ENCODE results near the gene JPH3. TPM values are rescaled to one million over a fixed set of nuclear protein-coding genes. Genes with fewer than 3 reads are reported as not detected.

The JPH3 gene
- total RNA-seq, 4 donors from 2014 or later = 0.72 to 4.4 (median 1.1) TPM

DNA sequence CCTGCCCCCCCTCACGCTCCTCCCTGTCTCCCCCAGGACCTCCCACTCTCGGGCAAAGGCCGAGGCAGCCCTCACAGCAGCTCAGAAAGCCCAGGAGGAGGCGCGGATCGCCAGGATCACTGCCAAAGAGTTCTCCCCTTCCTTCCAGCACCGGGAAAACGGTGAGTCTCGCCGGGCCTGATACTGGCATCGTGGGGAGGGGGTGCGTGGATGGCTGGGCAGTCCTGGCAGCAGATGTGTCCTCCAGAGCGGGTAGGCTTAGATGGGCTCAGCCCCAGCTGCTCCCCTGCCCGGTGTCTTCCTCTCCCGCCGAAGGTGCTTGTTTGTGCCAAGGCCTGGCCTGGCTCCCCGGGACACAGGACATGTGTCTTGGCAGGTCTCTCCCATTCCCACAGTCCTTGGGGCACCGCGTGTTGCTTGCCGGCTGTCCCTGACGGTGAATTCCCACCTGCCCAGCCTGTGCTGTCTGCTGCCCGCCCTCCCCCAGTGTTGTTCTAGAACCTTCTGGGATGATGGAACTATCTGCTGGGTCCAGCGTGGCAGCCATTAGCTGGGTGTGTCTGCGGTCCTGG, 81.9 kb downstream of the JPH3 start:
- peaks cover 87% of the 10 kb centered on the region for H3K27me3 ChIP-seq
- no peak overlapping the region for H3K4me3 ChIP-seq

DNA sequence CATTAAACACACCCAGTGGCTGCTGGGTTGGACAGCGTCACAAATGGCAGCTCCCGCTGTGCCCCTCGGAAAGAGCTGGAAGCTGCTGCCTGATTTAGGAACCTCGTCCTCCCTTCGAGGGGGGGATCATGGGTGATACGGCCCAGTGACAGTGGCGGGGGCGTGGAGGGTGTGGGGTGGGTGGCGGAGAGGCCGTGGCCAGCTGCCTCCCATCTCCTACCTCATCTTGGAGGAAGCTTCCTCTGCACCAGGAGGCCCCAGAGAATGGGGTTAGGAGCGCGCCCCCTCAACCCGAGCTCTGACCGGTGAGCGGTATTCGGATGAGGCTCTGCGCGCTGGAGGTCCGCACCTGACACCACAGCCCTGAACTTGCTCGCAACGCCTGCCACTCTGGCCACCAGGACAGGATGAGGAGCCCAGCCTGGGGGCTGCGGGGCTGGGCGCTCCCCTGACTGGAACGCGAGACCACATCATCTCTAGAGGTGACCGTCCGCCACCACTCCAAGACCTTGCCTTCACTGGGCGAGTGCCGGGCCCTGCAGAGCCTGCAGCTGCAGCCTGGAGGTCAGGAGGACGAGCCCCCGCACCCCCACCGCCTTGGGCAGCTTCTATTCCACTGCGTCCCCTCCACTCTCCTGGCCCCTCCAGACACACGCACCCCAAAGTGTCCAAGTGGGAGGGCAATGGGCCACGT, 82.5 kb downstream of the JPH3 start:
- Histone ChIP-seq H3K4me3 (no peak overlapping the region), H3K27ac (no peak overlapping the region), H3K27me3 (peaks cover 94% of the 10 kb centered on the region), H3K9me3 (no peaks in the 10 kb centered on the region), H3K4me1 (no peaks in the 10 kb centered on the region), H3K36me3 (no peaks in the 10 kb centered on the region)
- WGBS, 2 donors (ENCODE audit: low coverage in 1 of 2) = 67% methylated on average over 3 of the region's 35 CpGs; no CpG with 5 or more reads in 1 of the 2 donors
- no peak for ATAC-seq
- TF ChIP-seq, protein P1, sequence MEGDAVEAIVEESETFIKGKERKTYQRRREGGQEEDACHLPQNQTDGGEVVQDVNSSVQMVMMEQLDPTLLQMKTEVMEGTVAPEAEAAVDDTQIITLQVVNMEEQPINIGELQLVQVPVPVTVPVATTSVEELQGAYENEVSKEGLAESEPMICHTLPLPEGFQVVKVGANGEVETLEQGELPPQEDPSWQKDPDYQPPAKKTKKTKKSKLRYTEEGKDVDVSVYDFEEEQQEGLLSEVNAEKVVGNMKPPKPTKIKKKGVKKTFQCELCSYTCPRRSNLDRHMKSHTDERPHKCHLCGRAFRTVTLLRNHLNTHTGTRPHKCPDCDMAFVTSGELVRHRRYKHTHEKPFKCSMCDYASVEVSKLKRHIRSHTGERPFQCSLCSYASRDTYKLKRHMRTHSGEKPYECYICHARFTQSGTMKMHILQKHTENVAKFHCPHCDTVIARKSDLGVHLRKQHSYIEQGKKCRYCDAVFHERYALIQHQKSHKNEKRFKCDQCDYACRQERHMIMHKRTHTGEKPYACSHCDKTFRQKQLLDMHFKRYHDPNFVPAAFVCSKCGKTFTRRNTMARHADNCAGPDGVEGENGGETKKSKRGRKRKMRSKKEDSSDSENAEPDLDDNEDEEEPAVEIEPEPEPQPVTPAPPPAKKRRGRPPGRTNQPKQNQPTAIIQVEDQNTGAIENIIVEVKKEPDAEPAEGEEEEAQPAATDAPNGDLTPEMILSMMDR (IDR thresholded peaks at IDR 0.05) = no peak
- no peak for TF ChIP-seq POLR2AphosphoS5 (IDR thresholded peaks at IDR 0.05)
- TF ChIP-seq POLR2A (IDR thresholded peaks at IDR 0.05) = no peak
- no peak for TF ChIP-seq EP300 (IDR thresholded peaks at IDR 0.05)

More for the DNA sequence above, 81.9 kb downstream of the JPH3 start:
- H3K36me3 ChIP-seq = no peaks in the 10 kb centered on the region
- ATAC-seq = no peak
- no peaks in the 10 kb centered on the region for H3K9me3 ChIP-seq
- TF ChIP-seq, protein P1 (IDR thresholded peaks at IDR 0.05) = no peak
- no peak for TF ChIP-seq EP300 (IDR thresholded peaks at IDR 0.05)
- TF ChIP-seq POLR2AphosphoS5 (IDR thresholded peaks at IDR 0.05) = no peak
- TF ChIP-seq POLR2A (IDR thresholded peaks at IDR 0.05) = no peak
- H3K27ac ChIP-seq = no peak overlapping the region
- H3K4me1 ChIP-seq = no peaks in the 10 kb centered on the region
- WGBS, 2 donors (ENCODE audit: low coverage in 1 of 2) = 96% methylated on average over 5 of the region's 24 CpGs; no CpG with 5 or more reads in 1 of the 2 donors

DNA sequence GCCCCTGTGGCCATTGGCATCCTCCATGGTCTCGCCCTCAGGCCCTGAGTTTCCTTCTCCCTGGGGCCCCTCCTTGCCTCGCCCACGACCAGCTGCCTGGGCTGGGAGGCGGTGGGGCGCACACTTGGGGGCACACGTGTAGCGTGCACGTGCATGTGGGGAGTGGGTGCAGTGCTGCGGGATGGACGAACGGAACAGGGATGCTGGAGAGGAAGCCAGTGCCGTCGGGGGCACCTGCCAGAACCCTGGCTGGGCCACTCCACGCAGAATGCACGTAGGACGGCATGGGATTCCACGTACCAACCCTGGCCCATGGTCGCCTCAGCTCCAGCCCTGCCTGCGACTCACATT, 83.1 kb downstream of the JPH3 start:
- 82 to 100% methylated on average over 2 to 7 of the region's 19 CpGs for WGBS, 2 donors (ENCODE audit: low coverage in 1 of 2)
- H3K4me3 ChIP-seq = no peak overlapping the region
- no peak overlapping the region for H3K27ac ChIP-seq
- H3K9me3 ChIP-seq = no peaks in the 10 kb centered on the region
- TF ChIP-seq POLR2A (IDR thresholded peaks at IDR 0.05) = no peak
- no peak for TF ChIP-seq EP300 (IDR thresholded peaks at IDR 0.05)
- no peak for TF ChIP-seq POLR2AphosphoS5 (IDR thresholded peaks at IDR 0.05)
- TF ChIP-seq, protein P1 (IDR thresholded peaks at IDR 0.05) = no peak
- H3K4me1 ChIP-seq = no peaks in the 10 kb centered on the region
- no peak for ATAC-seq
- peaks cover 94% of the 10 kb centered on the region for H3K27me3 ChIP-seq
- H3K36me3 ChIP-seq = no peaks in the 10 kb centered on the region

DNA sequence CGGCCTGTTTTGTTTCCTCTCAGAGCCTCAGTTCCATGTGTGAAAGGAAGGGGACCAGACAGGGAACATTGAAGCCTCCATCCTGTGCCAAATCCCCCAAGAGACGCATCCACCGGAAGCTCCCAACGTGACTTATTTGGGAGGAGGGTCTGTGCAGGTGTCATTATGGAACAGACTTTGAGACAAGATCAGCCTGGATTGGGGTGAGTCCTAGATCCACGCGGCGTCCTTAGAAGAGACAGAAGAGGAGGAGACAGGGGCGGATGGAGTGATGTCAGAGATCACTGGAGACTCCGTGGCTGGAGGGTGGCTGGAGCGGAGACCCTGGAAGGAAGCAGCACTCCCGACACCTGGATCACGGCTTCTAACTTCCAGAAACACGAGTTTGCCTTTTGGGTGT, 83.5 kb downstream of the JPH3 start:
- WGBS, 2 donors (ENCODE audit: low coverage in 1 of 2) = 75 to 93% methylated on average over 3 to 11 of the region's 13 CpGs

More for the DNA sequence above, 83.5 kb downstream of the JPH3 start:
- Histone ChIP-seq H3K4me1 (no peaks in the 10 kb centered on the region), H3K27ac (no peak overlapping the region), H3K4me3 (no peak overlapping the region), H3K36me3 (no peaks in the 10 kb centered on the region), H3K9me3 (no peaks in the 10 kb centered on the region), H3K27me3 (peaks cover 95% of the 10 kb centered on the region)
- no peak for TF ChIP-seq EP300 (IDR thresholded peaks at IDR 0.05)
- TF ChIP-seq, protein P1 (IDR thresholded peaks at IDR 0.05) = no peak
- no peak for TF ChIP-seq POLR2A (IDR thresholded peaks at IDR 0.05)
- TF ChIP-seq POLR2AphosphoS5 (IDR thresholded peaks at IDR 0.05) = no peak
- no peak for ATAC-seq

Data from gastroesophageal sphincter (tissue), 4 donors.